Measurements from ENCODE around the gene AOPEP.
A peak's percentile ranks its signal among the peaks of the same experiment; 100 is the strongest.

AOPEP gene

DNA sequence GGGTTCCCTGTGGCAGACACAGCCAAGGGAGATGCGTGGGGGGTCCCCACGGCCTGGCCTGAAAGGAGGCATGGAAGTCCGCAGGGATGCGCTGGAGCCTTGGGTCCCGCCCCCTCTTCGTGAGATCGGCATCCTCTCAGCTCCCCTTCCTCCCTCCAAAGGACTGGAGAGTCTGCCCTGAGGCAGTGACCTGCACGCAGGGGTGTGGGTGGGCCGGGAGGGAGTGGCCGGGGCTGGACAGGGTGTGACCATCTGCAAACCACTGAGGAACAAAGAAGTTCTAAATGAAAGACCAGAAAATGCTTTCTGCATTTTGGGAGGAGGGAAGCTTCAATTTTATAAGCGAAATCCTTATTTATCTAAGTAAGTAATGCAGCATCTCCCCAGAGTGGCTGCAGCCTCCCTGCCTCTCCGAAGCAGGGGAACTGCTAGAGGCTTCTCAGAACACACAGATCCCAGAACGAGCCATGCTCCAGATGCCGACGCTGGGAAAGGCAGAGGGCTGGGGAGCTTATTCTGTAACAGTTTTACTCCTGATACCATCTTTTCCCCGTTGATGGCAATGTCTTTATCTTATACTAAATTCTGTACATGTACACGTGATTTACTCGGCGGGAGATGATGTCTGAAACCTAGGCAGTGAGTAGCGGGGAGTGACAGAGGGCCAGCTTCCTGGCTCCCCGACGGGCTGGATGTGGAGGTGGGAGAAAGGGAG lies 369.3 kb downstream of the AOPEP start:
- no peaks in the 10 kb centered on the region for H3K27me3 ChIP-seq
- peaks cover 5 to 22% (median 12%) of the 10 kb centered on the region in 3 donors for H3K36me3 ChIP-seq
- H3K9me3 ChIP-seq, result no peaks in the 10 kb centered on the region
- intact Hi-C loops (cut with DNase I; ENCODE audit: low total_unique reads), result no loop called here
- peaks cover 7 to 97% (median 48%) of the 10 kb centered on the region in 4 donors for H3K4me1 ChIP-seq
- DNase-seq, result no peak
- no peak overlapping the region for H3K4me3 ChIP-seq
- TF ChIP-seq, protein P1, sequence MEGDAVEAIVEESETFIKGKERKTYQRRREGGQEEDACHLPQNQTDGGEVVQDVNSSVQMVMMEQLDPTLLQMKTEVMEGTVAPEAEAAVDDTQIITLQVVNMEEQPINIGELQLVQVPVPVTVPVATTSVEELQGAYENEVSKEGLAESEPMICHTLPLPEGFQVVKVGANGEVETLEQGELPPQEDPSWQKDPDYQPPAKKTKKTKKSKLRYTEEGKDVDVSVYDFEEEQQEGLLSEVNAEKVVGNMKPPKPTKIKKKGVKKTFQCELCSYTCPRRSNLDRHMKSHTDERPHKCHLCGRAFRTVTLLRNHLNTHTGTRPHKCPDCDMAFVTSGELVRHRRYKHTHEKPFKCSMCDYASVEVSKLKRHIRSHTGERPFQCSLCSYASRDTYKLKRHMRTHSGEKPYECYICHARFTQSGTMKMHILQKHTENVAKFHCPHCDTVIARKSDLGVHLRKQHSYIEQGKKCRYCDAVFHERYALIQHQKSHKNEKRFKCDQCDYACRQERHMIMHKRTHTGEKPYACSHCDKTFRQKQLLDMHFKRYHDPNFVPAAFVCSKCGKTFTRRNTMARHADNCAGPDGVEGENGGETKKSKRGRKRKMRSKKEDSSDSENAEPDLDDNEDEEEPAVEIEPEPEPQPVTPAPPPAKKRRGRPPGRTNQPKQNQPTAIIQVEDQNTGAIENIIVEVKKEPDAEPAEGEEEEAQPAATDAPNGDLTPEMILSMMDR (IDR thresholded peaks at IDR 0.05), result no peak
- peak overlapping the region; percentile 53 to 93 for H3K27ac ChIP-seq

DNA sequence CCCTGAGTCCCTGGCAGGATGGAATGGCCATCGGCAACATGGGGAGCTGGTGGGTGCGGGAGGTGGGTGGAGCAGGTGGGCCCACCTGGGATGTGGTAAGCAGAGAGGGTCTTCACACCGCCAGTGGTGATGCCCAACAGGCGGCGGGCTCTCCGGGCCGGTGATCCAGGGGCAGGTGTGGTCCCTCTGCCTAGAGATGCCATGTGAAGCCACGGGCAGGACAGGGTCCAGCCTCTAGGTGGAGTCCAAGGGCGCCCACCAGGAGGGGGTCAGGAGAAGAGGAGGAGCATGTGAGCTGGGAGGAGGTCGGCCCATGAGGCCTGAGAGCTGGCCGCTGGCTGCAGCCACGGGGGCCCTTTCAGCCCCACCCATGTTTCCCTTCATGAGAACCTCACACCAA lies 369.9 kb downstream of the AOPEP start:
- Histone ChIP-seq H3K27me3 (no peaks in the 10 kb centered on the region), H3K4me3 (no peak overlapping the region), H3K9me3 (no peaks in the 10 kb centered on the region), H3K36me3 (peaks cover 5 to 26% (median 12%) of the 10 kb centered on the region in 3 donors), H3K4me1 (peaks cover 7 to 97% (median 44%) of the 10 kb centered on the region in 4 donors), H3K27ac (peak overlapping the region; percentile 53 to 93)
- intact Hi-C loops (cut with DNase I; ENCODE audit: low total_unique reads), result no loop called here
- DNase-seq, result no peak
- TF ChIP-seq, protein P1 (IDR thresholded peaks at IDR 0.05), result no peak

DNA sequence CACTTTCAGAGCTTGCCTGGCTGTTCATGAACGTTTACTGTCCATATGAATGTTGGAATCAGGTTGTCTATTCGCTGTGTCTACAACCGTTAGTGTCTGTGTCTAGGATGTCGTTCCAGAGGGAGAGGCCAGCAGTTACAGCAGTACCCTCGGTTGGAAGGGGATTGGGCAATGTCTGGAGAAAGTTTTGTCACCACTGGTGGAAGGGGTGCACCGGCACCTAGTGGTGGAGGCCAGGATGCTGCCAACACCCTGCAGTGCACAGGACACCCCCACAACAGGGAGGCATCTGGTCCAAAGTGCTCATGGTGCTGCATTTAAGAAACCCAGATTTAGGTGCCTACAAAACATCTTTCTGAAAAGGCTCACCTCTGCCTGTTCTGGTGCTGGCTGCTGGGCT lies 370.3 kb downstream of the AOPEP start:
- Histone ChIP-seq H3K4me1 (peaks cover 7 to 97% (median 40%) of the 10 kb centered on the region in 4 donors), H3K27me3 (no peaks in the 10 kb centered on the region), H3K27ac (peak overlapping the region; percentile 53 to 93), H3K9me3 (no peaks in the 10 kb centered on the region), H3K4me3 (no peak overlapping the region), H3K36me3 (peaks cover 5 to 26% (median 12%) of the 10 kb centered on the region in 3 donors)
- TF ChIP-seq, protein P1 (IDR thresholded peaks at IDR 0.05), result no peak
- DNase-seq, result no peak
- intact Hi-C loops (cut with DNase I; ENCODE audit: low total_unique reads), result no loop called here

DNA sequence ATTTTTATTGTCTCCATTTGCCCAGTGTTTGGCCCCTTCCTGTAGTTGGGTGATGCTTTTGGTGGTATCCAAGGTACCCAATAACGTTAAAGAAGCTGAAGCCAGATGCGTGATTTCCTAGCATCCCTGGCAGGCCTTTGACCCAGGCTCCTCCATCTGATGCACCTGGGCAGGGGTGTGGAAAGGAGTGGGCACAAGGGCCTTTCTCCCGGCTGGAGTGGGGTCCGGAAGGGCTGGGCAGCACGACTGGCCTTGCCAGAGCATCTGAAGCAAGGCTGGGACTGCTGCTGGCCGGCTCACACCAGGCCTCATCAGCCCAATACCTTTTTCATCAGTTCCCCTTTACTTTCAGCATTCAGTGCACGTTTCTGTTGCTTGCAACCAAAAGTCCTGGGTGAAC lies 370.8 kb downstream of the AOPEP start:
- no peak overlapping the region for H3K4me3 ChIP-seq
- peaks cover 5 to 26% (median 12%) of the 10 kb centered on the region in 3 donors for H3K36me3 ChIP-seq
- no peak for DNase-seq
- TF ChIP-seq, protein P1 (IDR thresholded peaks at IDR 0.05), result no peak
- H3K27me3 ChIP-seq, result no peaks in the 10 kb centered on the region
- H3K4me1 ChIP-seq, result peaks cover 5 to 97% (median 35%) of the 10 kb centered on the region in 4 donors
- H3K9me3 ChIP-seq, result no peaks in the 10 kb centered on the region
- intact Hi-C loops (cut with DNase I; ENCODE audit: low total_unique reads), result no loop called here
- peak overlapping the region; percentile 8 to 93 for H3K27ac ChIP-seq

DNA sequence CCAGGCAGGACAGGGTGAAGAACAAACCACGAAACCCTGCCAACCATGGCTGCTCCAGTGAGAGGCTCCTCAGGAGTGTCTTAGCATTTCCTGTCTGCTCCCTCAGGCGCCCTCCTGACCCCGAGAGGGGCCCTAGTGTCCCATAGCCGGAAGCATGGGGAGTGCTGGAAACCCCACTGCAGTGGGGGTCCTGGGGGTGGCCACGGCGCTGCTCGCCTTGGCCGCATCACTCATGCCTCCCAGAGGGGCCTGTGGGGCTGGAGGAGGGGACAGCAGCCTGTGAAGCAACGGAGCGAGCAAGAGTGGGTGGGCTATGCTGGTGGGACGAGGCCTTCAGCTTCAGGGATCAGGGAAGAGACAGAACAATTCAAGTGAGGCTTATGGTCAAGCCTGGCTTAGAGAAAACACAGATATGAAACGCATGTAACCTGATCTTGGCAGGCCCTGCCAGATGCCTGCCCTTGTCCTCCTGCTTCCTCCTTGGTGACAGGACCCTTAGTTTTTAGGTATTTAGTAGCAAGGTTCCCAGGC lies 372.0 kb downstream of the AOPEP start:
- Histone ChIP-seq H3K4me1 (peaks cover 0 to 97% (median 33%) of the 10 kb centered on the region in 4 donors), H3K9me3 (no peaks in the 10 kb centered on the region), H3K27me3 (no peaks in the 10 kb centered on the region), H3K36me3 (peaks cover 5 to 35% (median 12%) of the 10 kb centered on the region in 3 donors), H3K4me3 (no peak overlapping the region), H3K27ac (peak overlapping the region; percentile 50 to 93)
- TF ChIP-seq, protein P1 (IDR thresholded peaks at IDR 0.05), result no peak
- intact Hi-C loops (cut with DNase I; ENCODE audit: low total_unique reads), result no loop called here
- DNase-seq, result no peak

All from tibial artery (tissue), 4 donors.